ENCODE measurements around the gene LSG1. TPM values are rescaled to one million over a fixed set of nuclear protein-coding genes. Genes with fewer than 3 reads are reported as not detected.

LSG1 gene
- total and polyA plus RNA-seq, 2 of the 13 experiments (the other 11 are each of a cell fraction or from before 2014, with no cell fraction given), result 21.4 to 32.1 TPM

DNA sequence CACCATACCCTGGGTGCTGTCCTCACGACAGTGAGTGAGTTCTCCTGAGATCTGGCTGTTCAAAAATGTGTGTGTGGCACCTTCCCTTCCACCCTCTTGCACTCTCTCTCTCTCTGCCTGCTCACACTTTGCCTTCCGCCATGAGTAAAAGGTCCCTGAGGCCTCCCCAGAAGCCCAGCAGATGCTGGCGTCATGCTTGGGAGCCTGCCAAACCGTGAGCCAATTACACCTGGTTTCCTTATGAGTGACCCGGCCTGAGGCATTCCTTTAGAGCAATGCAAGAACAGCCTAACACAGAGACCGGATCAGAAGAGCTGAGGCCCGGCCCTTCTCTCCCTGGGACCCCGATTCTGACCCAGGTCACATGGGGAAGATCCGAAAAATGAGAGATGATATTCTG is 54.2 kb downstream of the LSG1 start:
- H3K9ac ChIP-seq (ENCODE audit: insufficient read depth, low read depth, low read length), result no peak overlapping the region
- no peaks in the 10 kb centered on the region for H4K20me1 ChIP-seq (ENCODE audit: insufficient read depth, low read length)
- ChIA-PET CTCF (ENCODE audit: low intra/inter-chr PET ratio, low total read pairs) (no interaction called here), POLR2A (no interaction called here)
- H3K4me3 ChIP-seq (replicated peaks in 1 of 3; ENCODE audit: insufficient read depth in 1 of 3, low read depth in 2 of 3, low read length in 3 of 3), result no peak overlapping the region
- FAIRE-seq (no peak), ATAC-seq (no peak), DNase-seq (ENCODE audit: low spot score) (no peak)
- no peaks in the 10 kb centered on the region for H3K79me2 ChIP-seq (ENCODE audit: insufficient read depth, low read length)
- H3K27ac ChIP-seq (ENCODE audit: extremely low read length, insufficient read depth, low read length), result no peak overlapping the region
- 96% methylated on average over 9 of the region's 9 CpGs for WGBS (ENCODE audit: low lambda C conversion rate)
- no peaks in the 10 kb centered on the region for H3K9me3 ChIP-seq (ENCODE audit: low read length)
- H3K4me2 ChIP-seq (ENCODE audit: low read depth, low read length), result no peak overlapping the region
- intact Hi-C loops (cut with micrococcal nuclease; ENCODE audit: unreplicated experiment) (no loop called here), in situ Hi-C loops (cut with HindIII; ENCODE audit: extremely low pct_ligation_motif_present, low pct_unique_long_range_greater_than_20kb) (no loop called here)
- H2AFZ ChIP-seq (ENCODE audit: low read length), result no peak overlapping the region
- TF ChIP-seq ZNF720 (CRISPR knock-in tag; IDR thresholded peaks at IDR 0.05), result no peak
- TF ChIP-seq FOXK1 (CRISPR knock-in tag; IDR thresholded peaks at IDR 0.05; ENCODE audit: borderline replicate concordance, low read depth), result no peak
- no peak for TF ChIP-seq HNRNPLL (IDR thresholded peaks at IDR 0.05; ENCODE audit: low read depth, low read length, poor library complexity, severe bottlenecking)
- TF ChIP-seq MTF1 (CRISPR knock-in tag; IDR thresholded peaks at IDR 0.05), result no peak
- no peak for TF ChIP-seq TEAD3 (CRISPR knock-in tag; optimal IDR thresholded peaks at IDR 0.05; ENCODE audit: borderline replicate concordance)
- TF ChIP-seq ZNF713 (CRISPR knock-in tag; IDR thresholded peaks at IDR 0.05), result no peak
- no peak for TF ChIP-seq SMAD9 (CRISPR knock-in tag; IDR thresholded peaks at IDR 0.05)
- TF ChIP-seq PHB2 (IDR thresholded peaks at IDR 0.05; ENCODE audit: partially characterized antibody), result no peak
- TF ChIP-seq HMG20A (CRISPR knock-in tag; IDR thresholded peaks at IDR 0.05; ENCODE audit: borderline replicate concordance), result no peak
- TF ChIP-seq RAD21 (CRISPR knock-in tag; IDR thresholded peaks at IDR 0.05), result no peak
- TF ChIP-seq MAFF (IDR thresholded peaks at IDR 0.05; ENCODE audit: low read depth, low read length), result no peak
- TF ChIP-seq NR2C2 (CRISPR knock-in tag; IDR thresholded peaks at IDR 0.05; ENCODE audit: borderline replicate concordance), result no peak
- TF ChIP-seq MBD4 (IDR thresholded peaks at IDR 0.05; ENCODE audit: borderline replicate concordance, low read length), result no peak
- no peak for TF ChIP-seq E2F2 (CRISPR knock-in tag; IDR thresholded peaks at IDR 0.05; ENCODE audit: borderline replicate concordance)
- no peak for TF ChIP-seq ZNF704 (CRISPR knock-in tag; IDR thresholded peaks at IDR 0.05; ENCODE audit: borderline replicate concordance)
- TF ChIP-seq GTF3A (CRISPR knock-in tag; conservative IDR thresholded peaks at IDR 0.05), result no peak
- TF ChIP-seq TBL1XR1 (IDR thresholded peaks at IDR 0.05; ENCODE audit: borderline replicate concordance, low read length, partially characterized antibody), result no peak
- no peak for TF ChIP-seq GTF2F1 (IDR thresholded peaks at IDR 0.05; ENCODE audit: low read length)
- no peak for TF ChIP-seq MEIS1 (CRISPR knock-in tag; IDR thresholded peaks at IDR 0.05; ENCODE audit: borderline replicate concordance)
- TF ChIP-seq ZNF792 (CRISPR knock-in tag; IDR thresholded peaks at IDR 0.05), result no peak
- no TSS peak for BruUV-seq (replicated peaks)
- H3K36me3 ChIP-seq (replicated peaks in 1 of 2; ENCODE audit: control insufficient read depth in 1 of 2, insufficient read depth in 2 of 2, low read length in 2 of 2), result no peaks in the 10 kb centered on the region
- H3K27me3 ChIP-seq (ENCODE audit: control insufficient read depth in 1 of 2, insufficient read depth in 2 of 2, low read length in 2 of 2), result no peaks in the 10 kb centered on the region
- peaks cover 21% of the 10 kb centered on the region for H3K4me1 ChIP-seq (ENCODE audit: insufficient read depth, low read length)

All from HepG2 (cell line).